Fibroblast of villous mesenchyme (primary cell): ENCODE results near the gene KCTD17. TPM values are rescaled to one million over a fixed set of nuclear protein-coding genes. Genes with fewer than 3 reads are reported as not detected.

Experiments
- DNase-seq: peaks from one replicate; pipeline ENCODE4 v3.0.0-alpha.2; 2010; ENCODE audit warnings: low read depth
- H3K4me3 ChIP-seq: 2 replicates; pipeline ENCODE4 v1.5.1; 2011; ENCODE audit warnings: low read depth, mild to moderate bottlenecking, low read length
- CTCF ChIP-seq: IDR thresholded peaks from 2 replicates; pipeline ENCODE4 v1.5.1; 2012; ENCODE audit warnings: low read depth, mild to moderate bottlenecking, low read length; ENCODE audit not compliant: insufficient read depth
- total RNA-seq: library from RNA; depleted of rRNA; stranded (reverse); fragments of >200 nt; gene quantifications from 2 replicates; pipeline ENCODE4 v1.2.3, GENCODE V29; 2012

Gene KCTD17
- total RNA-seq, 1 donor: 28.9 TPM

GRCh38 chr22:37103151-37103550 lies 51.6 kb downstream of the KCTD17 start:
- DNase-seq: no peak
- TF ChIP-seq CTCF: no peak
- H3K4me3 ChIP-seq: no peak overlapping the region

GRCh38 chr22:37103656-37104452 lies 52.3 kb downstream of the KCTD17 start:
- no peak for DNase-seq
- TF ChIP-seq CTCF: no peak
- H3K4me3 ChIP-seq: no peak overlapping the region

- DNase-seq: no peak
- no peak for TF ChIP-seq CTCF
- H3K4me3 ChIP-seq: no peak overlapping the region
These were observed 53.6 kb downstream of the KCTD17 start for GRCh38 chr22:37105154-37105553.

- DNase-seq: no peak
- H3K4me3 ChIP-seq: no peak overlapping the region
- TF ChIP-seq CTCF: no peak
These were observed 54.4 kb downstream of the KCTD17 start for GRCh38 chr22:37105990-37106389.

- TF ChIP-seq CTCF: no peak
- DNase-seq: no peak
- H3K4me3 ChIP-seq: no peak overlapping the region
These were observed 56.5 kb downstream of the KCTD17 start for GRCh38 chr22:37107816-37108621.

- TF ChIP-seq CTCF: no peak
- DNase-seq: no peak
- no peak within 1 kb of the TSS for H3K4me3 ChIP-seq
These were observed 57.8 kb downstream of the KCTD17 start, which contains the start of gene TMPRSS6 for GRCh38 chr22:37109242-37109917. TSS of gene TMPRSS6 (minus strand) at chr22:37109713. CDS start at chr22:37103417, 6,296 bp downstream.
